ENCODE data around the gene MTIF3.
A peak's percentile ranks its signal among the peaks of the same experiment; 100 is the strongest.

MTIF3 gene

GRCh38 chr13:27493981-27494380 is 43.6 kb upstream of the MTIF3 start:
- ChIA-PET POLR2A (no interaction called here), CTCF (interaction anchor here (1.0 kb wide), 1 partner anchor 39 kb away, joined by 3 read pairs; no protein-coding TSS in a partner anchor)
- no peak overlapping the region for H3K4me3 ChIP-seq (ENCODE audit: low read depth, low read length)
- TF ChIP-seq CTCF (IDR thresholded peaks at IDR 0.05; ENCODE audit: insufficient read depth, low read length, missing control alignments) = no peak
- DNase-seq (ENCODE audit: low read depth, low spot score) = no peak

DNA sequence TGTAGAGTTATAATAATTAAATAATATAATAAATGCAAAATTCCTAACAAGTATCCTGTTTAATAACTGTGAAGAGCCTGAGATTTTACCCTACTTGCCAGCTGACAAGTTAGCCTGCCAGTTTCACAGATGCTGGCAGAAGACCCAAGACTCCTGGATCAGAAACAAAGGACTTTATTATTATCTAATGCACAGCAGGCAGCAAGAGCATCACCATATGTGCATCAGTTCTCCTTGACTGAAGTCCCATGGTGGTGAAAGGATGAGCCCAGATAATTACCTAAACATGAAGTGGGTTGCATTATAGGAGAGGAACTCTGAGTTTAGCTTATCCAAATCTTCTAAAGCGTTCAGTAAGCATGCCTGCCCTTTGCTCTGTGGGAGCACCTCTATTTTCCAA is 39.1 kb upstream of the MTIF3 start:
- H3K4me3 ChIP-seq (ENCODE audit: low read depth, low read length) = no peak overlapping the region
- no peak for TF ChIP-seq CTCF (IDR thresholded peaks at IDR 0.05; ENCODE audit: insufficient read depth, low read length, missing control alignments)
- ChIA-PET CTCF (no interaction called here), POLR2A (no interaction called here)
- no peak for DNase-seq (ENCODE audit: low read depth, low spot score)

GRCh38 chr13:27487776-27488175 is 37.4 kb upstream of the MTIF3 start:
- POLR2A ChIA-PET = no interaction called here
- CTCF ChIA-PET = interaction anchor here (0.7 kb wide), 1 partner anchor 45 kb away, joined by 3 read pairs; no protein-coding TSS in a partner anchor
- no peak for TF ChIP-seq CTCF (IDR thresholded peaks at IDR 0.05; ENCODE audit: insufficient read depth, low read length, missing control alignments)
- H3K4me3 ChIP-seq (ENCODE audit: low read depth, low read length) = no peak overlapping the region
- no peak for DNase-seq (ENCODE audit: low read depth, low spot score)

DNA sequence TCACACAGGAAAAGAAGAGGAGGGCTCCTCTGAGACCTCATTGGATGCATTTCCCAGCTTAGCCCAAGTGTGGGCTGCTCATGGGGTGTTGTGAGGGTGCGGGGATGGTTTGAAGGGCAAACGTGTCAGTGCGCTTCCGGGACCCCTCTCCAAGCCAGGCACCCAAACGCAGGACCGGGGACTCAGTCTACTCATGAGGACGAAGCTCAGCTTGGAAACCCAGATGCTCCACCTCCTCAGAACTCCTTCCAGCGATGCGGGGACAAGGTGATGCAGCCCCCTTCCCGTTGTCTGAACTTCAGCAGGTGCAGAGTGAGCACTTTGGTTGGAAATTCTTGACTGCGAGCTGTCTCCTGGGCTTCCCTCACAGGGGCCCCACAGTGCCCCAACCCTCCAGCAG is 33.1 kb upstream of the MTIF3 start:
- no peak overlapping the region for H3K4me3 ChIP-seq (ENCODE audit: low read depth, low read length)
- POLR2A ChIA-PET = no interaction called here
- no peak for DNase-seq (ENCODE audit: low read depth, low spot score)
- CTCF ChIA-PET = interaction anchor here (1.3 kb wide), 1 partner anchor 343 kb away, joined by 4 read pairs; no protein-coding TSS in a partner anchor
- no peak for TF ChIP-seq CTCF (IDR thresholded peaks at IDR 0.05; ENCODE audit: insufficient read depth, low read length, missing control alignments)

- CTCF ChIA-PET = no interaction called here
- DNase-seq (ENCODE audit: low read depth, low spot score) = no peak
- POLR2A ChIA-PET = no interaction called here
- TF ChIP-seq CTCF (IDR thresholded peaks at IDR 0.05; ENCODE audit: insufficient read depth, low read length, missing control alignments) = no peak
- H3K4me3 ChIP-seq (ENCODE audit: low read depth, low read length) = no peak overlapping the region
These were observed 32.6 kb upstream of the MTIF3 start for GRCh38 chr13:27482983-27483382.

GRCh38 chr13:27481766-27482165 is 31.4 kb upstream of the MTIF3 start:
- H3K4me3 ChIP-seq (ENCODE audit: low read depth, low read length) = no peak overlapping the region
- peak; percentile 66 for TF ChIP-seq CTCF (IDR thresholded peaks at IDR 0.05; ENCODE audit: insufficient read depth, low read length, missing control alignments)
- POLR2A ChIA-PET = no interaction called here
- DNase-seq (ENCODE audit: low read depth, low spot score) = no peak
- CTCF ChIA-PET = interaction anchor here (1.1 kb wide), 1 partner anchor 345 kb away, joined by 3 read pairs; no protein-coding TSS in a partner anchor
